Activated CD8-positive, alpha-beta T cell treated with anti-CD3 and anti-CD28 coated beads for 36 hours (primary cell): Measurements from ENCODE around the gene DIS3L2. TPM values are rescaled to one million over a fixed set of nuclear protein-coding genes. Genes with fewer than 3 reads are reported as not detected.
"Not testable (repeated sequence)": the region's sequence is repeated elsewhere in the genome, so short reads cannot be mapped to it uniquely, and the experiment has no call there.

ENCODE experiments used
- ATAC-seq: fragments of 200-7000 bp; cut with Tn5 transposase; one replicate; pipeline ENCODE4 v1.10.0; 2021; ENCODE audit warnings: mild to moderate bottlenecking, moderate library complexity
- CTCF ChIA-PET: fragments of 350-600 bp; sonication (Branson Sonifier 250); formaldehyde crosslinking; loops from one replicate; lab custom pipeline; 2021; ENCODE audit warnings: antibody characterized with exemption; lab: Charles Lee
- POLR2A ChIA-PET: fragments of 350-600 bp; sonication (Branson Sonifier 250); formaldehyde crosslinking; loops from one replicate; lab custom pipeline; 2021; ENCODE audit warnings: antibody characterized with exemption; lab: Charles Lee
- DNase-seq: peaks from one replicate; pipeline ENCODE4 v3.0.0-alpha.2; 2020
- H3K27ac Mint-ChIP-seq: one replicate; pipeline ENCODE4 v1.8.0; 2021; ENCODE audit warnings: mild to moderate bottlenecking, mixed read lengths
- H3K27me3 Mint-ChIP-seq: one replicate; pipeline ENCODE4 v1.8.0; 2021; ENCODE audit warnings: mixed read lengths
- H3K36me3 Mint-ChIP-seq: one replicate; pipeline ENCODE4 v1.8.0; 2021; ENCODE audit warnings: low read depth, mixed read lengths
- H3K4me1 Mint-ChIP-seq: one replicate; pipeline ENCODE4 v1.8.0; 2021; ENCODE audit warnings: low read depth, mixed read lengths
- H3K4me3 Mint-ChIP-seq: one replicate; pipeline ENCODE4 v1.8.0; 2021; ENCODE audit warnings: mild to moderate bottlenecking, moderate library complexity, mixed read lengths
- H3K9me3 Mint-ChIP-seq: one replicate; pipeline ENCODE4 v1.8.0; 2021; ENCODE audit warnings: mixed read lengths
- CTCF ChIP-seq: fragments of 200-600 bp; IDR thresholded peaks from one replicate; pipeline ENCODE4 v1.8.0; 2022; ENCODE audit warnings: antibody characterized with exemption, mild to moderate bottlenecking
- intact Hi-C: fragments of 100-400 bp; cut with micrococcal nuclease; formaldehyde crosslinking; loops from one replicate; pipeline ENCODE4 v1.10.0; 2022
- total RNA-seq, 2 experiments: library from RNA; stranded (reverse); gene quantifications; one replicate each; pipeline ENCODE4 v1.2.3, GENCODE V29; 2021

The DIS3L2 gene
- total RNA-seq, 2 experiments from 2014 or later, result 26.5 to 27.2 TPM

GRCh38 chr2:231939022-231939421 is 22.5 kb upstream of the DIS3L2 start:
- no peak for TF ChIP-seq CTCF
- Mint-ChIP-seq H3K4me1 (peaks cover 7% of the 10 kb centered on the region), H3K9me3 (no peaks in the 10 kb centered on the region), H3K36me3 (no peaks in the 10 kb centered on the region), H3K4me3 (no peak overlapping the region), H3K27ac (no peak overlapping the region), H3K27me3 (no peaks in the 10 kb centered on the region)
- CTCF ChIA-PET, result interaction anchor here (1.3 to 1.5 kb wide), 2 partner anchors 8 to 202 kb away, joined by 3 to 6 read pairs; no protein-coding TSS in a partner anchor
- no peak for ATAC-seq
- DNase-seq, result no peak
- POLR2A ChIA-PET, result no interaction called here
- intact Hi-C loops, result no loop called here

GRCh38 chr2:231940795-231941194 is 20.7 kb upstream of the DIS3L2 start:
- DNase-seq, result no peak
- no peaks in the 10 kb centered on the region for H3K9me3 Mint-ChIP-seq
- intact Hi-C loops, result no loop called here
- H3K27me3 Mint-ChIP-seq, result no peaks in the 10 kb centered on the region
- ChIA-PET POLR2A (no interaction called here), CTCF (interaction anchor here (0.6 to 1.4 kb wide), 2 partner anchors 12 to 15 kb away, joined by 3 read pairs; no protein-coding TSS in a partner anchor)
- H3K36me3 Mint-ChIP-seq, result no peaks in the 10 kb centered on the region
- peaks cover 7% of the 10 kb centered on the region for H3K4me1 Mint-ChIP-seq
- no peak overlapping the region for H3K4me3 Mint-ChIP-seq
- no peak for TF ChIP-seq CTCF
- no peak overlapping the region for H3K27ac Mint-ChIP-seq
- ATAC-seq, result no peak

GRCh38 chr2:231941673-231942072 is 19.8 kb upstream of the DIS3L2 start:
- intact Hi-C loops, result no loop called here
- H3K4me3 Mint-ChIP-seq, result no peak overlapping the region
- DNase-seq, result no peak
- peaks cover 2% of the 10 kb centered on the region for H3K4me1 Mint-ChIP-seq
- H3K27ac Mint-ChIP-seq, result no peak overlapping the region
- CTCF ChIA-PET, result interaction anchor here (1.4 kb wide), 1 partner anchor 16 kb away, joined by 3 read pairs; no protein-coding TSS in a partner anchor
- no peak for TF ChIP-seq CTCF
- no peak for ATAC-seq
- no peaks in the 10 kb centered on the region for H3K9me3 Mint-ChIP-seq
- POLR2A ChIA-PET, result interaction anchor here (1.0 kb wide), 1 partner anchor 86 kb away, joined by 3 read pairs; no protein-coding TSS in a partner anchor
- no peaks in the 10 kb centered on the region for H3K36me3 Mint-ChIP-seq
- H3K27me3 Mint-ChIP-seq, result no peaks in the 10 kb centered on the region

- H3K9me3 Mint-ChIP-seq, result no peaks in the 10 kb centered on the region
- TF ChIP-seq CTCF, result no peak
- ATAC-seq (no peak), DNase-seq (no peak)
- no peaks in the 10 kb centered on the region for H3K27me3 Mint-ChIP-seq
- H3K27ac Mint-ChIP-seq, result no peak overlapping the region
- H3K36me3 Mint-ChIP-seq, result no peaks in the 10 kb centered on the region
- ChIA-PET CTCF (no interaction called here), POLR2A (interaction anchor here (1.0 kb wide), 1 partner anchor 86 kb away, joined by 3 read pairs; no protein-coding TSS in a partner anchor)
- H3K4me1 Mint-ChIP-seq, result no peaks in the 10 kb centered on the region
- intact Hi-C loops, result no loop called here
- no peak overlapping the region for H3K4me3 Mint-ChIP-seq
Measured at GRCh38 chr2:231942180-231942579, 19.3 kb upstream of the DIS3L2 start.

- DNase-seq, result no peak
- TF ChIP-seq CTCF, result no peak
- CTCF ChIA-PET, result interaction anchor here (1.5 kb wide), 1 partner anchor 10 kb away, joined by 5 read pairs; no protein-coding TSS in a partner anchor
- intact Hi-C loops, result no loop called here
- Mint-ChIP-seq H3K9me3 (no peaks in the 10 kb centered on the region), H3K36me3 (no peaks in the 10 kb centered on the region), H3K27ac (no peak overlapping the region), H3K4me3 (no peak overlapping the region), H3K4me1 (no peaks in the 10 kb centered on the region), H3K27me3 (peaks cover 2% of the 10 kb centered on the region)
- POLR2A ChIA-PET, result no interaction called here
- ATAC-seq, result no peak
Measured at GRCh38 chr2:231946241-231946814, 15.2 kb upstream of the DIS3L2 start.

GRCh38 chr2:231947112-231947511 is 14.4 kb upstream of the DIS3L2 start:
- H3K27me3 Mint-ChIP-seq, DNase-seq, intact Hi-C loops, ATAC-seq, CTCF ChIA-PET, H3K27ac Mint-ChIP-seq, H3K9me3 Mint-ChIP-seq, H3K4me1 Mint-ChIP-seq, POLR2A ChIA-PET, H3K36me3 Mint-ChIP-seq, H3K4me3 Mint-ChIP-seq: not testable (repeated sequence)
